ENCODE data around the gene DENND6B. TPM values are rescaled to one million over a fixed set of nuclear protein-coding genes. Genes with fewer than 3 reads are reported as not detected.
A peak's percentile ranks its signal among the peaks of the same experiment; 100 is the strongest.

The DENND6B gene
- total RNA-seq, 1 experiment from 2014 or later, result 2.5 TPM

DNA sequence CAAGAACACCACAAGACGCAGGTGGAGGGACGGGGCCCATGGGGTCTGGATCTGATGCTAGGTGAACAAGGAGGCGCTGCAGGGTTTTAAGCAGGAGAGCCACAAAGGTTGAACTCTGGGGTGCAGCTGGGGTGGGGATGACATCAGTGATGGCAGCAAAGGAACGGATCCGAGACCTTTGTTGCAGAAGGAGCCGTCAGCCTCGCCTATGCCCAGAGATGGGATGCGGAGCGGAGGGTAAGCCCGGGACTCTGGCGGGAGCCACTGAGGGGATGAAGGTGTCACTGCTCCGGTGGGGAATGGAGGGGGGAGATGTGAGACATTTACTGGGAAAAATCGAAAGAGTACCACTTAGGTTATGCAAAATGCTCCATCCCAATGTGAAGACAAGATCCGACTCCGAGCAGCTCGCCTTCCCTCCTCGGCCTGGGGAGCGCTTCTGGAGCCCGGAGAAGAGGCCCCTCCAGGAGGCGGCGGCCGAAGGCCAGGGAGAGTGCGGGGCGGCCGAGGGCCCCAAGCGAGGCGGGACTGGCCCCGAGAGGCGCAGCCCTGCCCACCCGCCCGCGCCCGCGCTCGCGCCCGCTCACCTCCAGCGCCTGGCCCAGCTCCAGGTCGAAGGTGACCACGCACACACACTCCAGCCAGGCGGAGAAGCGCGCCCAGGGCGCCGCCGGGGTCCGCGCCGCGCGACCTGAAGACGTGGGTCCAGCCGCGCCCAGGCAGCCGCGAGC is 422 bp downstream of the DENND6B start:
- ChIA-PET POLR2A (no interaction called here), CTCF (interaction anchor here (0.5 to 4.9 kb wide), 18 partner anchors 10 to 199 kb away, joined by 3 to 41 read pairs (median 6); partner anchors contain the start of genes HDAC10 and MAPK12)
- H3K4me1 Mint-ChIP-seq, result peaks cover 3% of the 10 kb centered on the region; the same call in 1 of the 2 replicates
- no peak overlapping the region for H3K27ac Mint-ChIP-seq
- H3K27me3 Mint-ChIP-seq (ENCODE audit: low read depth), result peaks cover 28% of the 10 kb centered on the region
- H3K36me3 Mint-ChIP-seq, result no peaks in the 10 kb centered on the region
- peak overlapping the region; percentile 87 for H3K4me3 Mint-ChIP-seq
- DNase-seq (ENCODE audit: low spot score) (peak; percentile 30), ATAC-seq (peak; percentile 40)
- H3K9me3 Mint-ChIP-seq, result no peaks in the 10 kb centered on the region
- TF ChIP-seq, protein P1, sequence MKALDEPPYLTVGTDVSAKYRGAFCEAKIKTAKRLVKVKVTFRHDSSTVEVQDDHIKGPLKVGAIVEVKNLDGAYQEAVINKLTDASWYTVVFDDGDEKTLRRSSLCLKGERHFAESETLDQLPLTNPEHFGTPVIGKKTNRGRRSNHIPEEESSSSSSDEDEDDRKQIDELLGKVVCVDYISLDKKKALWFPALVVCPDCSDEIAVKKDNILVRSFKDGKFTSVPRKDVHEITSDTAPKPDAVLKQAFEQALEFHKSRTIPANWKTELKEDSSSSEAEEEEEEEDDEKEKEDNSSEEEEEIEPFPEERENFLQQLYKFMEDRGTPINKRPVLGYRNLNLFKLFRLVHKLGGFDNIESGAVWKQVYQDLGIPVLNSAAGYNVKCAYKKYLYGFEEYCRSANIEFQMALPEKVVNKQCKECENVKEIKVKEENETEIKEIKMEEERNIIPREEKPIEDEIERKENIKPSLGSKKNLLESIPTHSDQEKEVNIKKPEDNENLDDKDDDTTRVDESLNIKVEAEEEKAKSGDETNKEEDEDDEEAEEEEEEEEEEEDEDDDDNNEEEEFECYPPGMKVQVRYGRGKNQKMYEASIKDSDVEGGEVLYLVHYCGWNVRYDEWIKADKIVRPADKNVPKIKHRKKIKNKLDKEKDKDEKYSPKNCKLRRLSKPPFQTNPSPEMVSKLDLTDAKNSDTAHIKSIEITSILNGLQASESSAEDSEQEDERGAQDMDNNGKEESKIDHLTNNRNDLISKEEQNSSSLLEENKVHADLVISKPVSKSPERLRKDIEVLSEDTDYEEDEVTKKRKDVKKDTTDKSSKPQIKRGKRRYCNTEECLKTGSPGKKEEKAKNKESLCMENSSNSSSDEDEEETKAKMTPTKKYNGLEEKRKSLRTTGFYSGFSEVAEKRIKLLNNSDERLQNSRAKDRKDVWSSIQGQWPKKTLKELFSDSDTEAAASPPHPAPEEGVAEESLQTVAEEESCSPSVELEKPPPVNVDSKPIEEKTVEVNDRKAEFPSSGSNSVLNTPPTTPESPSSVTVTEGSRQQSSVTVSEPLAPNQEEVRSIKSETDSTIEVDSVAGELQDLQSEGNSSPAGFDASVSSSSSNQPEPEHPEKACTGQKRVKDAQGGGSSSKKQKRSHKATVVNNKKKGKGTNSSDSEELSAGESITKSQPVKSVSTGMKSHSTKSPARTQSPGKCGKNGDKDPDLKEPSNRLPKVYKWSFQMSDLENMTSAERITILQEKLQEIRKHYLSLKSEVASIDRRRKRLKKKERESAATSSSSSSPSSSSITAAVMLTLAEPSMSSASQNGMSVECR (CRISPR knock-in tag; IDR thresholded peaks at IDR 0.05; ENCODE audit: borderline replicate concordance), result no peak
- no peak for TF ChIP-seq ZSCAN18 (CRISPR knock-in tag; IDR thresholded peaks at IDR 0.05)
- no peak for TF ChIP-seq FOXP1 (CRISPR knock-in tag; IDR thresholded peaks at IDR 0.05; ENCODE audit: borderline replicate concordance)
- no peak for TF ChIP-seq ATF1 (CRISPR knock-in tag; IDR thresholded peaks at IDR 0.05)
- no peak for TF ChIP-seq ZNF121 (CRISPR knock-in tag; IDR thresholded peaks at IDR 0.05)
- no peak for TF ChIP-seq MAX (CRISPR knock-in tag; IDR thresholded peaks at IDR 0.05)
- TF ChIP-seq GABPB1 (CRISPR knock-in tag; IDR thresholded peaks at IDR 0.05), result no peak
- TF ChIP-seq ZNF263 (CRISPR knock-in tag; IDR thresholded peaks at IDR 0.05; ENCODE audit: low read depth), result no peak
- TF ChIP-seq ZMAT4 (CRISPR knock-in tag; IDR thresholded peaks at IDR 0.05), result no peak
- TF ChIP-seq OVOL2 (CRISPR knock-in tag; IDR thresholded peaks at IDR 0.05; ENCODE audit: borderline replicate concordance), result no peak
- TF ChIP-seq, protein P2, sequence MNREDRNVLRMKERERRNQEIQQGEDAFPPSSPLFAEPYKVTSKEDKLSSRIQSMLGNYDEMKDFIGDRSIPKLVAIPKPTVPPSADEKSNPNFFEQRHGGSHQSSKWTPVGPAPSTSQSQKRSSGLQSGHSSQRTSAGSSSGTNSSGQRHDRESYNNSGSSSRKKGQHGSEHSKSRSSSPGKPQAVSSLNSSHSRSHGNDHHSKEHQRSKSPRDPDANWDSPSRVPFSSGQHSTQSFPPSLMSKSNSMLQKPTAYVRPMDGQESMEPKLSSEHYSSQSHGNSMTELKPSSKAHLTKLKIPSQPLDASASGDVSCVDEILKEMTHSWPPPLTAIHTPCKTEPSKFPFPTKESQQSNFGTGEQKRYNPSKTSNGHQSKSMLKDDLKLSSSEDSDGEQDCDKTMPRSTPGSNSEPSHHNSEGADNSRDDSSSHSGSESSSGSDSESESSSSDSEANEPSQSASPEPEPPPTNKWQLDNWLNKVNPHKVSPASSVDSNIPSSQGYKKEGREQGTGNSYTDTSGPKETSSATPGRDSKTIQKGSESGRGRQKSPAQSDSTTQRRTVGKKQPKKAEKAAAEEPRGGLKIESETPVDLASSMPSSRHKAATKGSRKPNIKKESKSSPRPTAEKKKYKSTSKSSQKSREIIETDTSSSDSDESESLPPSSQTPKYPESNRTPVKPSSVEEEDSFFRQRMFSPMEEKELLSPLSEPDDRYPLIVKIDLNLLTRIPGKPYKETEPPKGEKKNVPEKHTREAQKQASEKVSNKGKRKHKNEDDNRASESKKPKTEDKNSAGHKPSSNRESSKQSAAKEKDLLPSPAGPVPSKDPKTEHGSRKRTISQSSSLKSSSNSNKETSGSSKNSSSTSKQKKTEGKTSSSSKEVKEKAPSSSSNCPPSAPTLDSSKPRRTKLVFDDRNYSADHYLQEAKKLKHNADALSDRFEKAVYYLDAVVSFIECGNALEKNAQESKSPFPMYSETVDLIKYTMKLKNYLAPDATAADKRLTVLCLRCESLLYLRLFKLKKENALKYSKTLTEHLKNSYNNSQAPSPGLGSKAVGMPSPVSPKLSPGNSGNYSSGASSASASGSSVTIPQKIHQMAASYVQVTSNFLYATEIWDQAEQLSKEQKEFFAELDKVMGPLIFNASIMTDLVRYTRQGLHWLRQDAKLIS (CRISPR knock-in tag; IDR thresholded peaks at IDR 0.05; ENCODE audit: borderline replicate concordance), result no peak
- TF ChIP-seq ZNF512 (CRISPR knock-in tag; IDR thresholded peaks at IDR 0.05; ENCODE audit: borderline replicate concordance), result no peak
- no peak for TF ChIP-seq PREB (CRISPR knock-in tag; IDR thresholded peaks at IDR 0.05; ENCODE audit: borderline replicate concordance)
- TF ChIP-seq FOXK1 (CRISPR knock-in tag; IDR thresholded peaks at IDR 0.05), result no peak
- TF ChIP-seq FOXJ3 (CRISPR knock-in tag; IDR thresholded peaks at IDR 0.05; ENCODE audit: borderline replicate concordance), result no peak
- TF ChIP-seq, protein P3, sequence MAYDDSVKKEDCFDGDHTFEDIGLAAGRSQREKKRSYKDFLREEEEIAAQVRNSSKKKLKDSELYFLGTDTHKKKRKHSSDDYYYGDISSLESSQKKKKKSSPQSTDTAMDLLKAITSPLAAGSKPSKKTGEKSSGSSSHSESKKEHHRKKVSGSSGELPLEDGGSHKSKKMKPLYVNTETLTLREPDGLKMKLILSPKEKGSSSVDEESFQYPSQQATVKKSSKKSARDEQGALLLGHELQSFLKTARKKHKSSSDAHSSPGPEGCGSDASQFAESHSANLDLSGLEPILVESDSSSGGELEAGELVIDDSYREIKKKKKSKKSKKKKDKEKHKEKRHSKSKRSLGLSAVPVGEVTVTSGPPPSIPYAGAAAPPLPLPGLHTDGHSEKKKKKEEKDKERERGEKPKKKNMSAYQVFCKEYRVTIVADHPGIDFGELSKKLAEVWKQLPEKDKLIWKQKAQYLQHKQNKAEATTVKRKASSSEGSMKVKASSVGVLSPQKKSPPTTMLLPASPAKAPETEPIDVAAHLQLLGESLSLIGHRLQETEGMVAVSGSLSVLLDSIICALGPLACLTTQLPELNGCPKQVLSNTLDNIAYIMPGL (CRISPR knock-in tag; IDR thresholded peaks at IDR 0.05), result no peak
- TF ChIP-seq HMGA2 (CRISPR knock-in tag; IDR thresholded peaks at IDR 0.05), result no peak
- TF ChIP-seq NR1H2 (CRISPR knock-in tag; IDR thresholded peaks at IDR 0.05), result no peak

Data from WTC11 (cell line).